ENCODE measurements around the gene CHP2.
A peak's percentile ranks its signal among the peaks of the same experiment; 100 is the strongest.

CHP2 gene

GRCh38 chr16:23726710-23727109 lies 28.1 kb upstream of the CHP2 start:
- WGBS, result 94% methylated on average over 3 of the region's 3 CpGs
- no peaks in the 10 kb centered on the region for H3K9me3 ChIP-seq (ENCODE audit: control insufficient read depth, low read length)
- no peak overlapping the region for H2AFZ ChIP-seq (ENCODE audit: low read depth, low read length)
- H3K4me1 ChIP-seq (ENCODE audit: control insufficient read depth, insufficient read depth, low read depth, low read length), result no peaks in the 10 kb centered on the region
- no peak overlapping the region for H3K4me2 ChIP-seq (ENCODE audit: low read length, poor library complexity, severe bottlenecking)
- no peak overlapping the region for H2BK5ac ChIP-seq (ENCODE audit: low read depth, low read length, poor library complexity, severe bottlenecking)
- H3K36me3 ChIP-seq (ENCODE audit: control insufficient read depth in 1 of 2, insufficient read depth in 2 of 2, low read depth in 1 of 2, low read length in 2 of 2), result no peaks in the 10 kb centered on the region
- no peak overlapping the region for H2BK12ac ChIP-seq (ENCODE audit: low read length in 2 of 2)
- no peak overlapping the region for H3K18ac ChIP-seq (ENCODE audit: low read depth in 1 of 2, low read length in 2 of 2)
- no peak overlapping the region for H3K9ac ChIP-seq (ENCODE audit: low read length)
- H2AK5ac ChIP-seq (ENCODE audit: low read length, severe bottlenecking), result no peak overlapping the region
- H3K27me3 ChIP-seq (ENCODE audit: control insufficient read depth in 1 of 2, insufficient read depth in 1 of 2, low read length in 2 of 2), result no peaks in the 10 kb centered on the region
- H3K4me3 ChIP-seq (ENCODE audit: insufficient read depth in 1 of 2, low read depth in 1 of 2, low read length in 2 of 2), result no peak overlapping the region
- no peak for DNase-seq
- no peak overlapping the region for H3K23ac ChIP-seq (ENCODE audit: low read length in 2 of 2)
- no peaks in the 10 kb centered on the region for H3K79me1 ChIP-seq (replicated peaks; ENCODE audit: low read length, poor library complexity, severe bottlenecking)
- no peak overlapping the region for H3K4ac ChIP-seq (ENCODE audit: low read depth in 1 of 2, low read length in 2 of 2)
- no peak overlapping the region for H2BK15ac ChIP-seq (ENCODE audit: low read depth, poor library complexity, severe bottlenecking)
- no peak overlapping the region for H2BK120ac ChIP-seq (ENCODE audit: low read depth, low read length)
- no peak overlapping the region for H3K27ac ChIP-seq (ENCODE audit: low read length, poor library complexity, severe bottlenecking)
- no peak overlapping the region for H4K91ac ChIP-seq (ENCODE audit: low read length)
- no peak overlapping the region for H3K14ac ChIP-seq (ENCODE audit: low read length in 2 of 2)
- H4K8ac ChIP-seq (ENCODE audit: low read length), result no peak overlapping the region

GRCh38 chr16:23728112-23728477 lies 26.7 kb upstream of the CHP2 start:
- no peaks in the 10 kb centered on the region for H3K36me3 ChIP-seq (ENCODE audit: control insufficient read depth in 1 of 2, insufficient read depth in 2 of 2, low read depth in 1 of 2, low read length in 2 of 2)
- no peak overlapping the region for H2BK120ac ChIP-seq (ENCODE audit: low read depth, low read length)
- H3K4me2 ChIP-seq (ENCODE audit: low read length, poor library complexity, severe bottlenecking), result no peak overlapping the region
- 60% methylated on average over 8 of the region's 10 CpGs for WGBS
- no peaks in the 10 kb centered on the region for H3K79me1 ChIP-seq (replicated peaks; ENCODE audit: low read length, poor library complexity, severe bottlenecking)
- no peak overlapping the region for H2AK5ac ChIP-seq (ENCODE audit: low read length, severe bottlenecking)
- H2AFZ ChIP-seq (ENCODE audit: low read depth, low read length), result peak overlapping the region; percentile 23
- no peak overlapping the region for H3K27ac ChIP-seq (ENCODE audit: low read length, poor library complexity, severe bottlenecking)
- no peak overlapping the region for H3K9ac ChIP-seq (ENCODE audit: low read length)
- H2BK15ac ChIP-seq (ENCODE audit: low read depth, poor library complexity, severe bottlenecking), result no peak overlapping the region
- no peak overlapping the region for H4K91ac ChIP-seq (ENCODE audit: low read length)
- H3K9me3 ChIP-seq (ENCODE audit: control insufficient read depth, low read length), result no peaks in the 10 kb centered on the region
- no peak overlapping the region for H2BK5ac ChIP-seq (ENCODE audit: low read depth, low read length, poor library complexity, severe bottlenecking)
- H3K18ac ChIP-seq (ENCODE audit: low read depth in 1 of 2, low read length in 2 of 2), result no peak overlapping the region
- no peaks in the 10 kb centered on the region for H3K4me1 ChIP-seq (ENCODE audit: control insufficient read depth, insufficient read depth, low read depth, low read length)
- no peak overlapping the region for H3K4me3 ChIP-seq (ENCODE audit: insufficient read depth in 1 of 2, low read depth in 1 of 2, low read length in 2 of 2)
- no peak overlapping the region for H3K4ac ChIP-seq (ENCODE audit: low read depth in 1 of 2, low read length in 2 of 2)
- H3K23ac ChIP-seq (ENCODE audit: low read length in 2 of 2), result no peak overlapping the region
- H3K14ac ChIP-seq (ENCODE audit: low read length in 2 of 2), result no peak overlapping the region
- no peak overlapping the region for H4K8ac ChIP-seq (ENCODE audit: low read length)
- H3K27me3 ChIP-seq (ENCODE audit: control insufficient read depth in 1 of 2, insufficient read depth in 1 of 2, low read length in 2 of 2), result no peaks in the 10 kb centered on the region
- no peak overlapping the region for H2BK12ac ChIP-seq (ENCODE audit: low read length in 2 of 2)
- DNase-seq, result no peak

DNA sequence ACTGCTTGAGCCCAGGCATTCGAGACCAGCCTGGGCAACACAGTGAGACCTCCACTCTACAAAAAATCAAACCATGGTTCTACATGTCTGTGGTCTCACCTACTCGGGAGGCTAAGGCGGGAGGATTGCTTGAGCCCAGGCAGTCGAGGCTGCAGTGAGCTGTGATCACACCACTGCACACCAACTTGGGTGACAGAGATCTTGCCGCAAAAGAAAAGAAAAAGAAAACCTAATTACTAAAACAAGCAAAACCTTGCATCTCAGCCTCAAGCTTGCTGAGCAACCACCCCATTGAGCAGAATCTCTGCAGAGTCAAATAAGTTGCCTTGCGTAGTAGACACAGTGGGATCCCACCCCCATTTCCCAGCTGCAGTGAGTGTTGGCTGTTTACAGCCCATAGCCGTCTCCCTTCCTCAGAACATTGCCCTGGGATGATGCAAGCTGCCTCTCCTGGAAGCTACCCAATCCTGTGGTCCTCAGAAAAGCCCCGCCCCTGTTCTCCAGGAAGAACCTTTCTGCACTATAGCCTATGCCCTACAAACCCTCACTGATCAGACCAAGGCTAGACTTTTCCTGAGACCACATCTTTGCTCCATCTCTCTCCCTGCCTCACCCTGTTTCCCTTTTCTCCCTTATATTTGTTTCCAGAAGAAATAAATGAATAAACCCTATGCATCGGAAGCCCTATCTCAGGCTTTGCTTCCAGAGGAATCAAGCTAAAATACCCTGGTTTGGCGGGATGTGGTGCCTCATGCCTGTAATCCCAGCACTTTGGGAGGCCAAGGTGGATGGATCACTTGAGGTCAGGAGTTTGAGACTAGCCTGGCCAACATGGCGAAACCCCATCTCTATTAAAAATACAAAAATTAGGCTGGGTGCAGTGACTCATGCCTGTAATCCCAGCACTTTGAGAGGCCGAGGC lies 25.1 kb upstream of the CHP2 start:
- Histone ChIP-seq H3K9me3 (ENCODE audit: control insufficient read depth, low read length) (no peaks in the 10 kb centered on the region), H3K79me1 (replicated peaks; ENCODE audit: low read length, poor library complexity, severe bottlenecking) (no peaks in the 10 kb centered on the region), H3K14ac (ENCODE audit: low read length in 2 of 2) (no peak overlapping the region), H3K27ac (ENCODE audit: low read length, poor library complexity, severe bottlenecking) (no peak overlapping the region), H3K4ac (ENCODE audit: low read depth in 1 of 2, low read length in 2 of 2) (no peak overlapping the region), H2AK5ac (ENCODE audit: low read length, severe bottlenecking) (no peak overlapping the region), H3K23ac (ENCODE audit: low read length in 2 of 2) (no peak overlapping the region), H3K4me3 (ENCODE audit: insufficient read depth in 1 of 2, low read depth in 1 of 2, low read length in 2 of 2) (no peak overlapping the region), H4K91ac (ENCODE audit: low read length) (no peak overlapping the region), H3K18ac (ENCODE audit: low read depth in 1 of 2, low read length in 2 of 2) (no peak overlapping the region), H3K36me3 (ENCODE audit: control insufficient read depth in 1 of 2, insufficient read depth in 2 of 2, low read depth in 1 of 2, low read length in 2 of 2) (no peaks in the 10 kb centered on the region), H2BK12ac (ENCODE audit: low read length in 2 of 2) (no peak overlapping the region), H4K8ac (ENCODE audit: low read length) (no peak overlapping the region), H3K4me2 (ENCODE audit: low read length, poor library complexity, severe bottlenecking) (no peak overlapping the region), H3K9ac (ENCODE audit: low read length) (no peak overlapping the region), H3K4me1 (ENCODE audit: control insufficient read depth, insufficient read depth, low read depth, low read length) (no peaks in the 10 kb centered on the region), H2BK120ac (ENCODE audit: low read depth, low read length) (no peak overlapping the region), H2BK15ac (ENCODE audit: low read depth, poor library complexity, severe bottlenecking) (no peak overlapping the region), H2BK5ac (ENCODE audit: low read depth, low read length, poor library complexity, severe bottlenecking) (no peak overlapping the region), H3K27me3 (ENCODE audit: control insufficient read depth in 1 of 2, insufficient read depth in 1 of 2, low read length in 2 of 2) (no peaks in the 10 kb centered on the region), H2AFZ (ENCODE audit: low read depth, low read length) (no peak overlapping the region)
- 74% methylated on average over 11 of the region's 12 CpGs for WGBS
- DNase-seq, result no peak

GRCh38 chr16:23734176-23734893 lies 20.5 kb upstream of the CHP2 start:
- Histone ChIP-seq H2BK12ac (ENCODE audit: low read length in 2 of 2) (no peak overlapping the region), H3K23ac (ENCODE audit: low read length in 2 of 2) (no peak overlapping the region), H3K4me3 (ENCODE audit: insufficient read depth in 1 of 2, low read depth in 1 of 2, low read length in 2 of 2) (no peak overlapping the region), H2AK5ac (ENCODE audit: low read length, severe bottlenecking) (no peak overlapping the region), H2BK120ac (ENCODE audit: low read depth, low read length) (no peak overlapping the region), H3K27ac (ENCODE audit: low read length, poor library complexity, severe bottlenecking) (no peak overlapping the region), H3K4me2 (ENCODE audit: low read length, poor library complexity, severe bottlenecking) (peak overlapping the region; percentile 16), H3K18ac (ENCODE audit: low read depth in 1 of 2, low read length in 2 of 2) (no peak overlapping the region), H3K27me3 (ENCODE audit: control insufficient read depth in 1 of 2, insufficient read depth in 1 of 2, low read length in 2 of 2) (peaks cover 4 to 8% of the 10 kb centered on the region in 2 experiments), H4K91ac (ENCODE audit: low read length) (no peak overlapping the region), H3K4me1 (ENCODE audit: control insufficient read depth, insufficient read depth, low read depth, low read length) (no peaks in the 10 kb centered on the region), H3K9ac (ENCODE audit: low read length) (no peak overlapping the region), H3K14ac (ENCODE audit: low read length in 2 of 2) (no peak overlapping the region), H4K8ac (ENCODE audit: low read length) (no peak overlapping the region), H3K79me1 (replicated peaks; ENCODE audit: low read length, poor library complexity, severe bottlenecking) (no peaks in the 10 kb centered on the region), H3K9me3 (ENCODE audit: control insufficient read depth, low read length) (no peaks in the 10 kb centered on the region), H2BK5ac (ENCODE audit: low read depth, low read length, poor library complexity, severe bottlenecking) (no peak overlapping the region), H3K4ac (ENCODE audit: low read depth in 1 of 2, low read length in 2 of 2) (no peak overlapping the region), H2BK15ac (ENCODE audit: low read depth, poor library complexity, severe bottlenecking) (no peak overlapping the region), H2AFZ (ENCODE audit: low read depth, low read length) (no peak overlapping the region), H3K36me3 (ENCODE audit: control insufficient read depth in 1 of 2, insufficient read depth in 2 of 2, low read depth in 1 of 2, low read length in 2 of 2) (no peaks in the 10 kb centered on the region)
- 86% methylated on average over 19 of the region's 19 CpGs for WGBS
- DNase-seq, result no peak

All from mesenchymal stem cell (in vitro differentiated cells and primary cell).